Panc1 (cell line): Measurements from ENCODE around the gene BTBD9.

Source experiments
- CTCF ChIP-seq: fragments of 450-650 bp; IDR thresholded peaks from 2 replicates; pipeline ENCODE4 v1.5.1; 2017; ENCODE audit warnings: mild to moderate bottlenecking
- POLR2AphosphoS5 ChIP-seq: IDR thresholded peaks from 2 replicates; pipeline ENCODE4 v1.6.1; 2012; ENCODE audit warnings: mild to moderate bottlenecking, low read depth, low read length, moderate library complexity
- REST ChIP-seq, 2 experiments: IDR thresholded peaks; 2 replicates each; pipeline ENCODE4 v1.6.1; 2011 to 2012; ENCODE audit warnings: low read depth in 2 of 2, control low read depth in 1 of 2, low read length in 1 of 2, mild to moderate bottlenecking in 1 of 2, moderate library complexity in 1 of 2; ENCODE audit not compliant: insufficient read depth in 1 of 2
- SIN3A ChIP-seq: IDR thresholded peaks from 2 replicates; pipeline ENCODE4 v1.6.1; 2012; ENCODE audit warnings: low read depth, mild to moderate bottlenecking, low read length, moderate library complexity, borderline replicate concordance; ENCODE audit not compliant: insufficient read depth
- TCF7L2 ChIP-seq: IDR thresholded peaks from 2 replicates; pipeline ENCODE4 v1.6.1; 2011; ENCODE audit warnings: mild to moderate bottlenecking, low read depth, low read length, inconsistent platforms

- TF ChIP-seq CTCF (no peak), REST (IDR thresholded peaks at IDR 0.05; ENCODE audit: insufficient read depth in 1 of 2, low read depth in 2 of 2, low read length in 1 of 2) (no peak), SIN3A (no peak), POLR2AphosphoS5 (no peak), TCF7L2 (no peak)
Observed at GRCh38 chr6:38179300-38179699, 460.4 kb downstream of the BTBD9 start.
